Activated CD4-positive, CD25-positive, alpha-beta regulatory T cell treated with anti-CD3 and anti-CD28 coated beads, Interleukin-2, amount 50 U/mL, for 16 hours (primary cell): ENCODE measurements around the gene ZGPAT.
"Not testable (repeated sequence)": the region's sequence is repeated elsewhere in the genome, so short reads cannot be mapped to it uniquely, and the experiment has no call there.

Experiments used
- DNase-seq: peaks from one replicate; pipeline ENCODE4 v3.0.0-alpha.2; 2020; ENCODE audit warnings: low read depth, low spot score

The ZGPAT gene, protein sequence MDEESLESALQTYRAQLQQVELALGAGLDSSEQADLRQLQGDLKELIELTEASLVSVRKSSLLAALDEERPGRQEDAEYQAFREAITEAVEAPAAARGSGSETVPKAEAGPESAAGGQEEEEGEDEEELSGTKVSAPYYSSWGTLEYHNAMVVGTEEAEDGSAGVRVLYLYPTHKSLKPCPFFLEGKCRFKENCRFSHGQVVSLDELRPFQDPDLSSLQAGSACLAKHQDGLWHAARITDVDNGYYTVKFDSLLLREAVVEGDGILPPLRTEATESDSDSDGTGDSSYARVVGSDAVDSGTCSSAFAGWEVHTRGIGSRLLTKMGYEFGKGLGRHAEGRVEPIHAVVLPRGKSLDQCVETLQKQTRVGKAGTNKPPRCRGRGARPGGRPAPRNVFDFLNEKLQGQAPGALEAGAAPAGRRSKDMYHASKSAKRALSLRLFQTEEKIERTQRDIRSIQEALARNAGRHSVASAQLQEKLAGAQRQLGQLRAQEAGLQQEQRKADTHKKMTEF

DNA sequence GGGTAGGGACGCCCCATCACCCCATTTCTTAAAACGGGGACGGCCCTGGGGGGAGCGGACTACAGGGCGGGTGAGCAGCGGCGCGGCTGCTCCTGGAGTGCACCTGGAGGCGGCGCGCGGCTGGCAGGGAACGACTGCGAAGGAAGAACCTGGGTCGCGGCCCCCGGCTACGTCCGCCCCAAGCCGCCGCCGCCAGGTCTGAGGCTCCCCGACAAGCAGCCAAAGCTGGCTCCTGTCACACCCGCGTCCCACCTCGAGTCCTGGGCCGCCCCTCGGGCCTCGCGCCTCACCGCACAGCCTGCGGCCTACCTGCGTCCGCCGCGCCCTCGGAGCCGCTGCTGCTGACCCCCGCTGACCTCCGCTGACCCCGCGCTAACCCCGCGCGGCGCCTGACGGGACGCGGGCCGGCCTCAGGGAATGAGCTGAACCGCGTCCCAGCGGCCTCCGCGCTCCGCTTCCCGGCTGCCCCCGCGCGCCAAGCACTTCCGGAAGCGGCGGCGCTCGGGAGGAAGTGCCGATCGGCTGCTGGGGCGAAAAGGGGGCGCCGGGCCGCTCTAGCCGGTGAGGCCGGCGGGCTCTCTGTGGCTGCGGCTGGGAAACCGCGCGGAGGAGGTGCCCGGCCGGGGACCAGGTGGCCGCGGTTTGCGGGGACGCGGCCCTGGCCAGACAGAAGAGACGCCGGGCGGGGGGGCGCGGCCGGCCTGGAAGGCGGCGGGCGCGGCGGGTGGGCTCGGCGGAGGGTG, at the start of gene ZGPAT, which contains the start of gene ARFRP1:
Gene ZGPAT (plus strand): TSS at position 482 of the 743 bp plus-strand sequence. CDS start 542 bp downstream, outside the sequence.
Gene ARFRP1 (minus strand): TSS at position 419 of the 743 bp plus-strand sequence. CDS start 885 bp downstream, outside the sequence.
- DNase-seq: peak; percentile 76

DNA sequence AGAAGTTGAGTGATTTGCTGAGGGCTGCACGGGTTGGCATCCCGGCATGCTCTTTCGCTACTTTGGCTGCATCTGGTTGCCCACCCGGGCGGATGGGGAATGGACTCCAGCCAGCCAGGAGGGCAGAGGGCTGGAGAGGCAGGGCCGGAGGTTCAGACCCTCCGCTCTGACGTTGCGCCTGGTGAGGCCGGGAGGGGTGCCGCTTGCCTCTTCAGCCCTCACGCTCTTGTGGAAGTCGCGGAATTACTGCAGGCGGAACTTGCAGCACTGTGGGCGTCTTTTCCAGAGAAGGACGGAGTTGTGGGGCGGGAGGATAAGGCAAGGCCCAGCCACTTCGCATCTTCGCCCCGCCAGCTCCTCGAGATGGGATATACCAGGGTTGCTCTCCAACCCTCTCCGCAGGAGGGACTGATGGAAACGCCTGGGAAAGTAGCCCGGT, 49.1 kb upstream of the ZGPAT start:
- no peak for DNase-seq

DNA sequence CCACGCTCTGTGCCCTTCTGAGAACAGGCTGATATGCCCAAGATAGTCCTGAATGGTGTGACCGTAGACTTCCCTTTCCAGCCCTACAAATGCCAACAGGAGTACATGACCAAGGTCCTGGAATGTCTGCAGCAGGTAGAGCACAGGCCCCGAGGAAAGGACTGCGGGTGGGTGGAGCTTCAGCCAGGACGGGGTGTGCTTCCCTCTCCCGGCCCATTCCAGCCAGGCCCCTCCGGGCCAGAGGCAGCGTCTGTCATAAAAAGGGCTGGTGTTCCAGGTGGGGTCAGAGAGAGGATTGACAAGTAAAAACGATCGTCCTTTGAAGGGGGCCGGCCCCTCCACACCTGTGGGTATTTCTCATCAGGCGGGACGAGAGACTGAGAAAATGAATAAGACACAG, 48.5 kb upstream of the ZGPAT start:
- no peak for DNase-seq

DNA sequence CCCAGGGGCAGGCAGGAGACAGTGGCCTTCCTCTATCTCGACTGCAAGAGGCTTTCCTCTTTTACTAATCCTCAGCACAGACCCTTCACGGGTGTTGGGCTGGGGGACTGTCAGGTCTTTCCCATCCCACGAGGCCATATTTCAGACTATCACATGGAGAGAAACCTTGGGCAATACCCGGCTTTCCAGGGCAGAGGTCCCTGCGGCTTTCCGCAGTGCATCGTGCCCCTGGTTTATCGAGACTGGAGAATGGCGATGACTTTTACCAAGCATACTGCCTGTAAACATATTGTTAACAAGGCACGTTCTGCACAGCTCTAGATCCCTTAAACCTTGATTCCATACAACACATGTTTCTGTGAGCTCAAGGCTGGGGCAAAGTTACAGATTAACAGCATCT, 47.7 kb upstream of the ZGPAT start:
- not testable (repeated sequence) for DNase-seq

DNA sequence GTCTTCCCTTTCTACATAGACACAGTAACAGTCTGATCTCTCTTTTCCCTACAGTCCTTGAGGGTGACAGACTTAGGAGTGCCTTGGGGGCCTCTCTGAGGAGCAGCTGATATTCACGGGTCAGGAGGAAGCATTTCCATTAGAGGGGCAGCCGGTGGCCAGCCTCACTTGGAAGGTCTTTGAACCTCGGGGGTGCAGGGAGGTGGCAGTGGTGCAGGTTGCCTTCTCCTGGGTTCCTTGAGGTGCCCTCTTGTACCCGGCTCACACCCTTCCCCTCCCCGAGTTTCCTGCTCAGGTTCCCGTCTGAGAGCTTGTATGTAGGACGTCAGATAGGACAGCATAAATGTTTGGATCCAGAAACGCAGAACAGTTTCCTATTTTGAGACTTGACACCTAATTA, 47.2 kb upstream of the ZGPAT start:
- no peak for DNase-seq

DNA sequence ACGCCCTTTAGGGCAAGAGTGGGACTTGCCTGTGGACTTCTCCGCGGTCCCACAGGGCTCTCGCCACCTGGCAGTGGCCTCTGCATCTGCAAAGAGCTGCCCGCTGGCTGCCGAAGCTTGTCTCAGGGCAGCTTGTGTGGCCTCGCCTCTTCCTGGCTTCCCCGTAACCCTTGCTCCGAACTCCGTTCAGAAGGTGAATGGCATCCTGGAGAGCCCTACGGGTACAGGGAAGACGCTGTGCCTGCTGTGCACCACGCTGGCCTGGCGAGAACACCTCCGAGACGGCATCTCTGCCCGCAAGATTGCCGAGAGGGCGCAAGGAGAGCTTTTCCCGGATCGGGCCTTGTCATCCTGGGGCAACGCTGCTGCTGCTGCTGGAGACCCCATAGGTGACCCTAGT, 46.7 kb upstream of the ZGPAT start:
- DNase-seq: no peak

DNA sequence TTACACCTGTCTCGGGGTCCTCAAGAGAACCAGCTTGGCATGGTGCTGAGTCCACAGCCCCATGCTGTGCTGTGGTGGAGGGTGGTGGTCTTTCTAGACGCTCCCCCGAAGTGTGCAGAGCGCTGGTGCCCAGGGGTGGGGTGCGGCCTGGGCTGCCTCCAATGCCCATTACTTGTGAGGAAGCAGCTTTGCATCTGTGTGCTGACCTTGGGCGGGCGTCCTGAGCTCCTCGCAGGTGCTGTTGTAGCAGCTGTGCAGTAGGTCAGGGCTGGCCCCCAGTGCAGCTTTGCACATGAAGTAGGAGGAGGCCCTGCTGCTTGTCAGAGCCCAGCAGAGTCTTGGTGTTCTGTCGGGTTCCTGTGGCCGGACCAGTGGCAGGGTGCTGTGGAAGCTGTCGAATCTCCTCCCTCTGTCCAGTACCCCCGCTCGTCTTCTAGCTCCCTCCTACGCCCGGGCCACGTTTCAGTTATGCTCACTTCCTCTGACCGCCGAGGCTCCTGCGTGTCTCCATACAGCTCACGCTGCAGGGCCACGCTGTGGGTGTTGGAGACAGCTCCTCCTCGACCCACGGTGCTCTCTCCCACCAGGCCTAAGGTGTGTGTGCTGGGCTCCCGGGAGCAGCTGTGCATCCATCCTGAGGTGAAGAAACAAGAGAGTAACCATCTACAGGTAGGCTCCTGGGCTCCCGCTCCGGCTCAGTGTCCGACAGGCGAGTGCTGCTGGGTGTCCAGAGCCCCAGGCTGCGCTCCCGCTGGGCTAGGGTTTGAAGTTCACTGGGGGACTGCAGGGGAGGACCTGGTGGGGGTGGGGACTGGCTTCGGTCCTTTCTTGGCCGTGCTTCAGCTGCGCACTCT, 45.7 kb upstream of the ZGPAT start:
- no peak for DNase-seq

DNA sequence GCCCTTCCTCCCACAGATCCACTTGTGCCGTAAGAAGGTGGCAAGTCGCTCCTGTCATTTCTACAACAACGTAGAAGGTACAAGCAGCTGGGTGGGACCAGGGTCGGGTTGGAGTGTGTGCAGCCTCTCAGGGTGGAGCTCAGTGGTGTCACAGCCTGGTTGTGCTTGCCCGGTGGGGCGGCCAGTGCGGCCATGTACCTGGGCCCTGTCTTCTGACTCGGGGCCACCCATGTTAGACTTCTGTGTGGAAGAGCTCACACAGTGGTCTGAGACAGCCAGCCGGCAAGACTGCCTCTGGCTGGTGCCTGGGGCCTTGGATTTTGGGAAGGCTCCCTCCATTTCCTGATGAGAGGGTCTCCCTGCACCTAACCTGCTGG, 45.0 kb upstream of the ZGPAT start:
- DNase-seq: no peak

DNA sequence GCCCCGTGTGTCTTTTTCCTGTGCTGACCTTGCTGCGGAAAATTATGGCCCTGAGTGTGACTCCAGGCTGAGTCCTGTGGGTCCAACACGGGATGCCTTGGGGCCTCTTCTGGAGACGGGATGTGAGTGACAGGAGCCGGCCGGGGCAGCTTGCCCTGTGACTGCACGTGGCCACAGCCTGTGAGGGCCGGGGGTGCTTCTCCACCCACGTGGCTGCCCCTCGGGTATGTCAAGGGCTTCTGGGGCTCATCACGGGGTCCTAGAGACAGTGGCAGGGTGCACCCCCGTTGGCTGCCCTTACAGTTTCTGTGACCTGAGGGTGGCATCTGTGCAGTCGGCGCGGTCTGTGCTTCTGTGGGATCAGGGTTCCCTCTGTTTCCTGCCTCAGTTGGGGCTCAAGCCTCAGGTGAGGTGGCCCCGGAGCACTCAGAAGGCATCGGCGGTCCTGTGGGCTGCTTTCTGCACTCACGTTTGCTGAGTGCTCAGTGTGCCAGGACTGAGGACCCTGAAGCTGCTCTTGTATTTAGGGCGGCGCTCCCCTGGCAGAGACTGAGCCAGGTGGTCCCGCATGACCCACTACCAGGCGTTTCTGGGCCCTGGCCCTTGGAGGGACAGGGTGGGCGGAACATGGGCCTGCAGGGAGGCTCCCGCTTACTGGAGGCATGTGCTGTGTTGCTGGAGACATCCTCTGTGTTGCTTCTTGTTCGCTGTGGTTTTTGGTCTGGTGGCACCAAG, 44.3 kb upstream of the ZGPAT start:
- no peak for DNase-seq

DNA sequence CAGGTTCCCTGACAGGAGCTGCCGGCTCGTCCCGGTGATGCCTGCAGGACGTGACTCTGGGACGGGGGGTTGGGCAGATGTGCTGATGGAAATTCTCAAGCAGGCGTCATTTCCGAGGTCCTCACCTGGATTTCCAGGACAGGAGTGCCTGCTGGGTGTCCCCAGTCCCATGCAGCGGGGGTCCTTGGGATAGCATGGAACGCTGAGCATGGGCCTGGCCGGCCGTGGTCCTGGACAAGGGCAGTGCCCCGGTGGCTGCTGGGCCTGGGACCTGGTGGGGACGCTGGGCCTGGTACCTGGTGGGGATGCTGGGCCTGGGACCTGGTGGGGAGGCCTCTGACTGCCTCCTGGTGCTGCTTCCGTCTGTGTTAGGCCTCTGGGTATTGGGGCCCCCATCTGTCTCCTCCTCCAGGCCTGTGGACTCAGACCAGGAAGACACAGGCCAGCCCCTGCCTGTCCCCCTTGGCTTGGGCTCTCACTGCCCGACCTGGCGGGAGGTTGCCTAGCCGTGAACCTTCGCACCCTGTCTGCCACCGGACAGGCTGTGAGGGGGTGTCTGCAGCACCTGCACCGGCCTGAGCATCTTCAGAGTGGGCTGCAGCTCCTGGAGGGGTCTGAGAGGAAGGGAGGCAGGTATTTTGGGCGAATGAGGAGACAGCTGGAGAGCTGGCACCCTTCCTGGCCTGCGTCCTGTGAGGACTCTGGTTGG, 43.5 kb upstream of the ZGPAT start:
- no peak for DNase-seq

DNA sequence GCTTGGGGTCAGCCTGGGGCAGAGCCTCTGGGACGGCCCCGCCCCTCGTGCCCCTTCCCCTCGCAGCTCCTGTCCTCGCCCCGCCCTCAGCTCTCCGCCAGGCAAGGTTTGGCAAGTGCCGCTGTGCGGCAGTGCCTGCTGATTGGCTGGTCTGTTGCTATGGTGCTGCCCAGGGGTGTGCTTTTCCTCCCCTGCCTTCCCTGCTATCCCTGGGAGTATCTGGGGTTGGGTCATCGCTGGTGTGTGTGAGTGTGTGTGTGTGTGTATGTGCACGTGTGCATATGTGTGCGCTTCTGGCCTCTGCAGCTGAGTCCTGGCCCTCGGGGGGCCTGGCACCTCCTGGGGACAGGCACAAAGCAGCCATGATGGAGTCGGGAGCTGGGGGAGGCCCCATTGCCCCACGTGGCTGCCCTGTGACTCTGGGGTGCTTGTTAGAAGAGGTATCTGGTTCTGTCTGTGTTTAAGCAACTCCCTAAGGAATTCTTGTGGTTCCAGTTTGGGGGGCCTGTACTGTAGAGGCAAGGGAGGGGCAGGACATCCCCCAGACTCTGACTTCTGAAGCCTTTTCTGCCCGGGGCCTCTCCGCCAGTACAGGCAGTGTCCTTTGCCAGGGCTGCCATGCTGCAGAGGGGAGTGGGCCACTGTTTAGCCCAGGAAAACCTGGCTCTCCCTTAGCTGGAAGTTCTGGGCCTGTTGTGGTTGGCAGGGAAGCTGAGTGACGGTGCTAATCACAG, 42.8 kb upstream of the ZGPAT start:
- no peak for DNase-seq

DNA sequence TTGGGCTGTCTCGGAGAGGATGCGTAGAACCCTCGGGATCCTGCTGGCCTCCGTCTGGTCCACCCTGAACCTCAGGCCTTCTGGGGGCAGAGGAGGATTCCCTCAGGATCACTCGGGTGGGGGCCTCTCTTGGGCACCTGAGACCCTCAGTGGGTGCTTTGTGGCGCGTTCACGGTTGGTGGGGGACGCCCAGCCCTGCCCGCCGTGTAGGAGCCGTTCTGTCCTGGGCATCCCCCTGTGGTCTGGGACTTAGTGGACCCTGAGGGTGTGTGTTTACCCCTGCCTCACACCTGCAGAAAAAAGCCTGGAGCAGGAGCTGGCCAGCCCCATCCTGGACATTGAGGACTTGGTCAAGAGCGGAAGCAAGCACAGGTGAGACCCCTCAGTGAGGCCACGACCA, 42.1 kb upstream of the ZGPAT start:
- no peak for DNase-seq

DNA sequence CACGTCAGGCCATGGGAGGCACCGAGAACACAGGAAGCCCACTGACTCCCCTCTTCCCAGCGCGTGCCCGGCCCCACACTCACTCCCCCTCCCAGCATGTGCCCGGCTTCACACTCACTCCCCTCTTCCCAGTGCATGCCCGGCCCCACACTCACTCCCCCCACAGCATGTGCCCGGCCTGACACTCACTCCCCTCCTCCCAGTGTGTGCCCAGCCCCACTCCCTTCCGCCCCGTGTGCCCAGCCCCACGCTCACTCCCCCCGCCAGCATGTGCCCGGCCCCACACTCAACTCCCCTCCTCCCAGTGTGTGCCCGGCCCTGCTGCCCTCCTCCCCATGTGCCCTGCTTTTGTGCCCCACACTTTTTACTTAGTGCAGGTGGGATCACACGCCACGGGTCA, 40.0 kb upstream of the ZGPAT start:
- DNase-seq: no peak

DNA sequence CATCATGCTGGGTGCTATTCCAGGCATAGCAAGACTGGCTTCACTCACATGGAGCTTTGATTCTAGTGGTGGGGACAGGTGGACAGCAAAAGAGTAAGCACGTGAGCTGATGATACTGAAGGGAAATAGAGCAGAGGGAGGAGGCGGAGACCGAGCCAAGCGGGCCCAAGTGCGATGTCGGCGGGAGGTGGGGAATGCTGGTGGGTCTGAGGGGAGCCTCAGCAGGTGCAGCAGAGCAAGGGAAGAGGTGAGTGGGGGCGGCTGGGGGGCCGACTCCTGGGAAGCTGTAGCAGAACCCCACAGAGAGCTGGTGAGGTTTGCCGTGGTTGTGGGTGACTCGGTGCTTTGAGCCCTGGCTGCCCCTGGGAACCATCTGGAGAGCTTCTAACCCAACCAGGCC, 39.5 kb upstream of the ZGPAT start:
- DNase-seq: no peak

DNA sequence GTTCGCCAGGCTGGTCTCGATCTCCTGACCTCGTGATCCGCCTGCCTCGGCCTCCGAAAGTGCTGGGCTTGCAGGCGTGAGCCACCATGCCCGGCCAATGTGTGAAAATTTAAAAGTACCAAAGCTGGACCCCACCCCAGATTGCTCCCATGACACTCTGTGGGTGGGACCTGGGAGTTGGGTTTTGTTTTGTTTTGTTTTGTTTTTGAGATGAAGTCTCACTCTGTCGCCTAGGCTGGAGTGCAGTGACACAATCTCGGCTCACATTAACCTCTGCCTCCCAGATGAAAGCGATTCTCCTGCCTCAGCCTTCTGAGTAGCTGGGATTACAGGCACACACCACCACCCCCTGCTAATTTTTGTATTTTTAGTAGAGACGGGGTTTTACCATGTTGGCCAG, 36.1 kb upstream of the ZGPAT start:
- DNase-seq: not testable (repeated sequence)

DNA sequence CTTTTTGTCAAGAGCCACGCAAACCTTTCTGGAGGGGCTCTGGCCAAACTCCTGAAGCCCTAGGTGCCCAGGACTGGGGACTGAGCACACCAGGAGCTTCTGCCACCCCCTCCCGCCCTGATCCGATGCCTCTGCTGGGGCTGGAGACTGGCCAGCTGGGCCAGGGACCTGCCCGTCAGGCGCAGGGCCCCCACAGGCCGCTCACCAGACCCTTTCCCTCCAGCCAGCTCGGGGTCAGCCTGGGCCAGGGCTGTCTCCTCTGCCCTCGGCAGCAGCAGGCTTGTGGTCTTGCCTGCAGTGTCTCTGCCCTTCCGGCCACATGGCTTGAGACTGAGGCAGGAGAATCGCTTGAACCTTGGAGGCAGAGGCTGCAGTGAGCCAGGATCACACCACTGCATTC, 35.2 kb upstream of the ZGPAT start:
- DNase-seq: no peak

DNA sequence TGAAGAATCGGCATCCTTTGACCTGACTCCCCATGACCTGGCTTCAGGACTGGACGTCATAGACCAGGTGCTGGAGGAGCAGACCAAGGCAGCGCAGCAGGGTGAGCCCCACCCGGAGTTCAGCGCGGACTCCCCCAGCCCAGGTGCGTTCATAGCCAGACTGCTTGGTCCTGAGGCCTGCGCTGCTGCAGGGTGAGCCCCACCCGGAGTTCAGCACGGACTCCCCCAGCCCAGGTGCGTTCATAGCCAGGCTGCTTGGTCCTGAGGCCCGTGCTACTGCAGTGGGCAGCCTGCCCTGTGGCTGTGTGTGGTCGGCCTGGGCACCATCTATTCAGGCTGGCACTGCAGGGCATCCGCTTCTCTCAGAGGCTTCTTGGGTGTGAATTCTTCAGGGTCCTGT, 33.9 kb upstream of the ZGPAT start:
- no peak for DNase-seq

DNA sequence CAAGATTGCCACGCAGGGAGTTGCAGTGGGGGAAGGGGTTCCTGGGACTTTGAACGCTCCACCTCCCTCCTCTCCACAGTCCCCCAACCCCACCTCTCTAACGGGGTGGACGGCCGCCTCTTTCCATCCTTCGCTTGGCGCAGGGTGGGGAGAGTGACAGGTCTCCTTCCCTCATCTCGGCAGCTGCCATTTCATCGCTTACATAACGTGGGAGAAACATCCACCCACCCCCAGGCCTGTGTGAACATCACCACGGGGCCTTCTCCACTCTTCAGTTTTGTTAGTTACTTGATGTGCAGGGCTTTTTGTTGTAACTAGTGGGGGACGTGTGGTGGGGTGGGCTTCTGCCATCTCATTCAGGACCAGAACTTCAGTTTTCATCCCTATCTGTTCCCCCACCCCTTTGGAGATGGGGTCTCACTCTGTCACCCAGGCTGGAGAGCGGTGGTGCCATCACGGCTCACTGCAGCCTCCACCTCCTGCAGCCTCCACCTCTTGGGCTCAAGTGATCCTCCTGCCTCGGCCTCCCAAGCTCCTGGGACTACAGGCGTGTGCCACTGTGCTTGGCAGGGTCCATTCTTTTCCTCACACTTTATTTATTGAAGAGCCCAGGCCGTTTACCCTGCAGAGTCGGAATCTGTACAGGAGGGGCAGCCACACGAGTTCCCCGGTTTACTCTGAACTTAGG, 32.0 kb upstream of the ZGPAT start:
- DNase-seq: no peak

DNA sequence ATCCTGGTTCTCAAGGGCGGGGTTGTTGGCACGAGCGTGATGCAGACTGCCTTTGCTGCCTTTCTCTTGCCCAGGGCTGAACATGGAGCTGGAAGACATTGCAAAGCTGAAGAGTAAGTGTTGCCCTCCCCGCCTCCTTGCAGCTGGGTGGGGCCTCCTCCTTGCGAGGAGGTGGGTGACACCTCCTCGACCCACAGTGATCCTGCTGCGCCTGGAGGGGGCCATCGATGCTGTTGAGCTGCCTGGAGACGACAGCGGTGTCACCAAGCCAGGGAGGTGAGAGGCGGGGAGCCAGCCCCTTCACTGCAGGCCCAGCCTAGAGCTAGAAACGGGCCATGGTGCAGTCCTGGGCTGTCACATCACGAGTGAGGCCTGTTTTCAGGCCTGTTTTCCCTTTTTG, 29.8 kb upstream of the ZGPAT start:
- DNase-seq: no peak
